Activated T-cell treated with anti-CD3 and anti-CD28 coated beads, Interleukin-2, amount 50 U/mL, for 1 hour (primary cell): Measurements from ENCODE around the gene TMEM271.

ENCODE experiments used
- DNase-seq: peaks from one replicate; pipeline ENCODE4 v3.0.0-alpha.2; 2020

The TMEM271 gene

GRCh38 chr4:531721-532565 is 44.2 kb downstream of the TMEM271 start:
- no peak for DNase-seq

- DNase-seq: no peak
These were observed 45.0 kb downstream of the TMEM271 start for GRCh38 chr4:531076-531475.

- DNase-seq: no peak
These were observed 45.9 kb downstream of the TMEM271 start for GRCh38 chr4:530017-530781.

GRCh38 chr4:529563-529962 is 46.5 kb downstream of the TMEM271 start:
- DNase-seq: no peak

- DNase-seq: no peak
These were observed 47.3 kb downstream of the TMEM271 start for GRCh38 chr4:528835-529234.

GRCh38 chr4:528296-528695 is 47.8 kb downstream of the TMEM271 start:
- DNase-seq: no peak

- no peak for DNase-seq
These were observed 49.1 kb downstream of the TMEM271 start for GRCh38 chr4:526971-527460.

- DNase-seq: no peak
These were observed 49.7 kb downstream of the TMEM271 start for GRCh38 chr4:526189-526909.

- DNase-seq: no peak
These were observed 50.4 kb downstream of the TMEM271 start for GRCh38 chr4:525660-526059.

GRCh38 chr4:524196-524595 is 51.9 kb downstream of the TMEM271 start:
- no peak for DNase-seq
